HFF-Myc (cell line): ENCODE results near the gene CARMIL3.

ENCODE experiments used
- DNase-seq: peaks from one replicate; pipeline ENCODE4 v3.0.0-alpha.2; 2011; ENCODE audit warnings: low read depth; ENCODE audit errors: extremely low read depth
- H3K4me3 ChIP-seq: replicated peaks from 2 replicates; pipeline ENCODE4 v1.5.1; 2011; ENCODE audit warnings: low read depth, mild to moderate bottlenecking, control low read depth, low read length
- TF ChIP-seq, protein P1 (sequence below): IDR thresholded peaks from 2 replicates; pipeline ENCODE4 v1.5.1; 2012; ENCODE audit warnings: mild to moderate bottlenecking, low read depth, low read length, control low read depth; ENCODE audit errors: missing control alignments

The CARMIL3 gene

DNA sequence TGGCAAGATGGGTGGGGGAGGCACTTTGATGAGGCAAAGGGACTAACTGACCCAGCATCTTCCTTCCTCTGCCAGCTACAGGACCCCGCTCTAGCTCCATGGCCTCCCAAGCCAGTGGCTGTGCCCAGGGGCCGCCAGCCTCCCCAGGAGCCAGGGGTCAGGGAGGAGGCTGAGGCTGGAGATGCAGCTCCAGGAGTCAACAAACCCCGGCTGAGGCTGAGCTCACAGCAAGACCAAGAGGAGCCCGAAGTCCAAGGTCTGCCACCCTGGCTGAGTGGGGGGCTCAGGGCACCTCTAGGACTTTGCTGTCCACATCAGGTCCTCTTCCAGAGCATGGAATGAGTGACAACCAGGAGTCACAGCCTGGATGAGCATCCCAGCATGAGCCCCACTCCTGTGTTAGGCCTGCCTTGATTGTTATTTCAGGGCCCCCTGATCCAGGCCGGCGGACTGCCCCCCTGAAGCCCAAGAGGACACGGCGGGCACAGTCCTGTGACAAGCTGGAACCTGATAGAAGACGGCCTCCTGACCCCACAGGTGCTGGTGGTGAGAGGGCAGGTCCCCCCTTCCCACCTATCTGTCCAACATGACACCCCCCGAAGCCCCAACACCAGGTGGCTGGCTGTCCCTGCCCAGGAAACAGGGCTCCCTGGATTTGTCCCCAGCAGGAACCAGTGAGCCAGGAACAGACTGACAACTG lies 17.1 kb downstream of the CARMIL3 start:
- DNase-seq: no peak
- no peak overlapping the region for H3K4me3 ChIP-seq
- TF ChIP-seq, protein P1, sequence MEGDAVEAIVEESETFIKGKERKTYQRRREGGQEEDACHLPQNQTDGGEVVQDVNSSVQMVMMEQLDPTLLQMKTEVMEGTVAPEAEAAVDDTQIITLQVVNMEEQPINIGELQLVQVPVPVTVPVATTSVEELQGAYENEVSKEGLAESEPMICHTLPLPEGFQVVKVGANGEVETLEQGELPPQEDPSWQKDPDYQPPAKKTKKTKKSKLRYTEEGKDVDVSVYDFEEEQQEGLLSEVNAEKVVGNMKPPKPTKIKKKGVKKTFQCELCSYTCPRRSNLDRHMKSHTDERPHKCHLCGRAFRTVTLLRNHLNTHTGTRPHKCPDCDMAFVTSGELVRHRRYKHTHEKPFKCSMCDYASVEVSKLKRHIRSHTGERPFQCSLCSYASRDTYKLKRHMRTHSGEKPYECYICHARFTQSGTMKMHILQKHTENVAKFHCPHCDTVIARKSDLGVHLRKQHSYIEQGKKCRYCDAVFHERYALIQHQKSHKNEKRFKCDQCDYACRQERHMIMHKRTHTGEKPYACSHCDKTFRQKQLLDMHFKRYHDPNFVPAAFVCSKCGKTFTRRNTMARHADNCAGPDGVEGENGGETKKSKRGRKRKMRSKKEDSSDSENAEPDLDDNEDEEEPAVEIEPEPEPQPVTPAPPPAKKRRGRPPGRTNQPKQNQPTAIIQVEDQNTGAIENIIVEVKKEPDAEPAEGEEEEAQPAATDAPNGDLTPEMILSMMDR: no peak

DNA sequence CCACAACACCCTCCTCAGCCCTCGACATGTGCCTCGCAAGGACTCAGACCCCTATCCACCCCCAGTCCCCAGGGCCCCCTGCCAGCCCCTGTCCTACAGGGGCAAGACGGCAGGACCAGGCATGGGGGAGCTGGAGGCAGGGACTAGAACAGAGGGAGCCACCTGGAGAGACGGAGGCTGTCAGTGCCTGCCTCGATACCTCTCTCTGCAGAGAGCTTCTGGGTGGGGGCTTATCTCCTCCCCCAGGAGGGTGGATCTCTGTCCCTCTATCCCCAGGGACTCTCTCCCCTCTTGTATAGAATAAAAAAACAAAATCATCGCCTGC lies 17.6 kb downstream of the CARMIL3 start:
- TF ChIP-seq, protein P1: no peak
- no peak overlapping the region for H3K4me3 ChIP-seq
- DNase-seq: no peak

- TF ChIP-seq, protein P1: no peak
- no peak overlapping the region for H3K4me3 ChIP-seq
- no peak for DNase-seq
Observed at GRCh38 chr14:24070285-24071143, 18.7 kb downstream of the CARMIL3 start.

- no peak for DNase-seq
- TF ChIP-seq, protein P1: no peak
- H3K4me3 ChIP-seq: no peak within 1 kb of the TSS
Observed at GRCh38 chr14:24071144-24071697, 19.4 kb downstream of the CARMIL3 start, which contains the start of gene CPNE6. CPNE6 (plus strand) TSS chr14:24071562; CDS start chr14:24072937, 1,375 bp downstream.

GRCh38 chr14:24071836-24072430 lies 20.1 kb downstream of the CARMIL3 start:
- TF ChIP-seq, protein P1: no peak
- no peak for DNase-seq
- no peak overlapping the region for H3K4me3 ChIP-seq

DNA sequence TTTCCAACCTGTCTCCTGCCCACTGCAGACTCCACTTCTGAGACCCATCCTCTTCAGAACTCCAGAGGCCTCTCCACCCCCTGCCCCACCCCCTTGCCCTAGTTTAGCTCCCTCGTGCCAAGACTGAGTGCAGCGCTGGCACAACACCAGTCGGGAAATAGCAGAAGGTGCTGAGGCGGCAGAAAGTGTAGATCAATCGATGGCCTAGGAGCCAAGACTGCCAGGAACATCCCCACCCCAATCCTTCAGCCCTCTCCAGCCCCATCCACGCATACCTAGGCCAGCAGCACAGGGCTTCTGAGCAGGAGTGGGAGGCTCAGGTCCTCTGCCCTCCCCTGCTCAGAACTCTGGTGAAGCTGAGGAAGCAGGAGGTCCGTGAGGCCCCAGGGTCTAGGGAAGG lies 20.6 kb downstream of the CARMIL3 start:
- no peak for DNase-seq
- TF ChIP-seq, protein P1: no peak
- no peak overlapping the region for H3K4me3 ChIP-seq
